Right ventricle myocardium inferior (tissue), 1 donor: ENCODE measurements around the gene DGLUCY. TPM values are rescaled to one million over a fixed set of nuclear protein-coding genes. Genes with fewer than 3 reads are reported as not detected.
"Not testable (repeated sequence)": the region's sequence is repeated elsewhere in the genome, so short reads cannot be mapped to it uniquely, and the experiment has no call there.

Experiments used
- ATAC-seq: fragments of 200-7000 bp; cut with Tn5 transposase; one replicate; pipeline ENCODE4 v1.9.1; 2020; ENCODE audit warnings: mild to moderate bottlenecking, moderate library complexity
- DNase-seq: peaks from one replicate; pipeline ENCODE4 v3.0.0; 2021; ENCODE audit errors: missing footprints
- intact Hi-C: fragments of 100-400 bp; cut with DNase I; formaldehyde crosslinking; loops from one replicate; pipeline ENCODE4 v1.11.0; 2022
- total RNA-seq: library from RNA; stranded (reverse); fragmentation: NEBNext Ultra II Directional; extraction: Animal tissue kit (Norgen Biotek cat#: 25700); gene quantifications from one replicate; pipeline ENCODE4 v1.2.1, GENCODE V29; 2021
- donor health status: DM: no; HTN: yes; CAD: no; lungs with severe emphysema.

Gene DGLUCY
- total RNA-seq, 1 donor from 2014 or later, result 202 TPM

DNA sequence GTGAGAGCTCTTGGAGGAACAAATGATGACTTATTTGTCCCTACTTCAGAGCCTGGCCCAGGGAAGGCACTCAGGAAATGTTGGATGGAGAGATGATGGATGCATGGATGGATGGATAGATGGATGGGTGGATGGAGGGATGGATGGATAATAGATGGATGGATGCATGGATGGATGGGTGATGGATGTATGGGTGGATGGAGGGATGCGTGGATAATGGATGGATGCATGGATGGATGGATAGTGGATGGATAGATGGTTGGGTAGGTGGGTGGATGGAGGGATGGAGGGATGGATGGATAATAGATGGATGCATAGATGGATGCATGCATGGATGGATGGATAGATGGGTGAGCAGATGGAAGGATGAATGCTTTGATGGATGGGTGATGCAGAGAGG lies 107.4 kb downstream of the DGLUCY start:
- ATAC-seq (no peak), DNase-seq (no peak)
- intact Hi-C loops, result no loop called here

DNA sequence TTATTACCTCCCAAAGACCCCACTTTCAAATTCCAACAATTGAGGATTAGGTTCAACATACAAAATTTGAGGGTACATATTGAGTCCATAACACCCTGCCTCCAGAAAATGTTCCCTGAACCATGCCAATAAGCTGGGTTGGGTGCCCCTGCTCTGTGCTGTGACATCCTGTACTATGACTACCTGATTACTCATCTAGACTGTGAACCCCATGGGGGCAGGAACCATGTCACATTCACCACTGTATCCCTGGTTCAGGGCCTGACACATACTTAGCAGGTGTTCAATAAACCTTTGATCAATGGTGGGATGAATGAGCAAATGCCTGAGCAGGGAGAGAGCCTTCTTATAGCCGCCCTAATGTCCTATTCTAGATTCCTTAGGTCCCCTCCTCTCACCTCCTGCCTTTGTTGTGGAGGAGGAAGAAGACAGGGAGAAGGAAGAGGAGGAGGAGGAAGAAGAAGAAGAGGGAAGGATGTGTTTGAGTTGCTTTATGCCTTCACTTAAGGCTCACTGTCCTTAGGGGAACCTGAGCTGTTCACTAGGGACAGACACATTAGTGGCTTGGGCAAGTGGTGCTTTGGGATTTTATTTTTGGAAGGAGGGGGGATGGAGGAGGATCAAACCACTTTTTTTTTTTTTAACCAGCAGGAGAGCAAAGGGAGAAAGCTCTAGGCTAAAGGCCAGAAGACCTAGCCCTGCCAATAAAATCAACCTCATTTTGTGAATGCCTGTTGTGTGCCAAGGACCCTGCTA lies 109.3 kb downstream of the DGLUCY start:
- DNase-seq (no peak), ATAC-seq (peak; percentile 50)
- intact Hi-C loops, result no loop called here

DNA sequence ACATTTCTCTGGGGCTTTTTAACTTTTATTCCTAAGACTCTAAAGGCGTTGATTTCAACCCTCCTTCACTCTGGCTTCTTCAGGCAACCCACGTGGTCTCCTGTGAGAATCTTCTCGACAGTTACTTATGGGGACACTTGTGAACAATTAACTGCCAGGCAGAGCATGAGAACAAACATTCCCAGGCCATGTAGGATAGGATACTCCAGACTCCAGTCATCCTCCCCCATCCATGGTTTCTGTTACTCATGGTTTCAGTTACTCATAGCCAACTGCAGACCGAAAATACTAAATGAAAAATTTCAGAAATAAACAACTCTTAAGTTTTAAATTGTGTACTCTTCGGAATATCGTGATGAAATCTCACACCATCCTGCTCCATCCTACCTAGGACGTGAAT lies 111.2 kb downstream of the DGLUCY start:
- ATAC-seq (no peak), DNase-seq (no peak)
- intact Hi-C loops, result no loop called here

DNA sequence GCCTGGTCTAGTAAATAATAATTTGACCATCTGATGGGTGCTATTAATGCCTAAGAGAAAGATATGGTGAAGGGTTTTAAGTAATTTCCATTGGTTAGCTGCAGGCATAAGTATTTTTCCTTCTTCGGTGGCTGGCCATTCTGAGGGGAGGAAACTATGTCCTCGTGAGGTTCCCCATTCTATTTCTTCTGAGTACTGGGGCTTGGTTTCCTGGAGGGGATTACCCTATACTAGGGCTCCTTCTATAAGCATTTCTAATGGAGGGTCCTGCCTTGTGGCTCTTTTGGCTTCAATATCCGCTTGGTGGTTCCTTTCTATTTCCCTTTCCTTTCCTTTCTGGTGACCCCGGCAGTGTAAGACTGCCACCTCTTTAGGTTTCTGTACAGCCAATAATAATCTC lies 112.5 kb downstream of the DGLUCY start:
- intact Hi-C loops, DNase-seq, ATAC-seq: not testable (repeated sequence)

DNA sequence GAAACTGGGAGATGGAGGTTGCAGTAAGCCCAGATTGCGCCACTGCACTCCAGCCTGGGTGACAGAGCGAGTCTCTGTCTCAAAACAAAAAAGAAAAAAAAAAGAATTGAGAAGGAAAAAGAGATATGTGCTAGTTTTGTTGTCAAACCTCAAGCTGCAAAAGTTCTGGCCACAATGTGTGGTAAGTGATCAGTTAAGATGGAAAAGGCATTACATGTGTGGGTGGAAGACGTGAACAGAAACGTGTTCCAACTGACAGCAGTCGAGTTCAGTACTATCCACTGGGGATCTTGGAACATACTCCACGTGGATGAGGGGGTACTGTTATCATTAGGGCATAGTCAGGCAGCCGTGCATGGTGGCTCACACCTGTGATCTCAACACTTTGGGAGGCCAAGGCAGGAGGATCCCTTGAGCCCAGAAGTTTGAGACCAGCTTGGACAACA lies 113.3 kb downstream of the DGLUCY start:
- intact Hi-C loops, result no loop called here
- no peak for DNase-seq
- no peak for ATAC-seq

DNA sequence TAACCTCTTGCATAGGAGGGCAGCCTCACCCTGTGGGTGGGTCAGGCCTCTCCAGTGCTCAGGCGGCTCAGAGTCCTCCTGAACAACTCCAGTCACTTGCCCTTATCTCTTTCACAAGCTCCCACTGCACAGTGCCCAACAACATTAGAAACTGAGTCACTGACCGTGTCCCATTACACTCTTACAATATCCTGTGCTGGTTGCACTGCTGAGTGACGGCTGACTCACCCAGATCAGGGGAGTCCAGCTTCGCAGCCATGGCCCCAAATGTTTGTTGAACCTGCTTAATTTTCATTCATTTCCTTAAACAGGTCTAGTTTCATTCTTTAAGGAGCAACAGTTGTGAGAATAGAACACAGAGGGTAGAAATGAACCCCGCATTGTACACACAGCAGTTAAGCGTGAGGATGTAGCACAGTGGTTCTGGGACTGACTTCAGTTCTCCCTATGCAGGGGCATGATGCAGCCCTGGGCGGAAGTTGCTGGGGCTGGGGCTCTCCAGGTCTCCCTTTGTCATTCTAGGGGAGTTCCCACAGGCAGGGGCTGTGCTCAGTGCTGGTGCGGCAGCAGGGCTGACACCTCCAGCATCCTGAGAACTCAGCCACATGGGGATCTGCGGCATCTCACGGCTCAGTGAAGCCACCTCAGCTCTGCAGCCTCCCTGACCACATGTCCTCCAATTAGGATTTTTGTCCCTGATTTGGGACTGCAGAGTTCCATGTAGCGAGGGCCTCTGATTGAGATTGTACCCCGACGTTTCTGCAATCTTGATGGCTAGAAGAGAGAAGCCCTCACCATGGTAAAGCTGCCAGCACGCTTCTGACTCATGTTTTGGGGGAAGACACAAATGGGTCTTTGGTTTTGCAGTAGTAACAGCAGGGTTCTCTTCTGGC lies 114.5 kb downstream of the DGLUCY start:
- intact Hi-C loops, result no loop called here
- DNase-seq (no peak), ATAC-seq (no peak)

DNA sequence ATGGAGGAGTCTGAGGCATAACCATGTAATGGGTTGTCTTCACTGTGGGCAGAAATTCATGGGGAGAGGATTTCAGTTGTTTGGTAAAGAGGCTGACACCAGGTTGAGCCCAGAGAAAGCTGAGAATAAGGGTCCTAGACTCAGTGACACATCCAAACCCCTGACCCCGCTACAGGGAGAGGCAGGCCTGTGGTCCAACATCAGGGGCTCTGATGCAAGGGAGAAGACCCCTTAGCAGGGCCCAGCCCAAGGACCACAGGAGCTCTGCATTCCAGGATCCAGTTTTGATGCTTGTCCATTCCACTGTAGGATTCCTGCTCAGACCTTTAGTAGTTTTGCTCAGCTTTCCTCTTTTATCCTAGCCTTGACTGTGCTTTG lies 115.1 kb downstream of the DGLUCY start:
- intact Hi-C loops, result no loop called here
- ATAC-seq, result no peak

DNA sequence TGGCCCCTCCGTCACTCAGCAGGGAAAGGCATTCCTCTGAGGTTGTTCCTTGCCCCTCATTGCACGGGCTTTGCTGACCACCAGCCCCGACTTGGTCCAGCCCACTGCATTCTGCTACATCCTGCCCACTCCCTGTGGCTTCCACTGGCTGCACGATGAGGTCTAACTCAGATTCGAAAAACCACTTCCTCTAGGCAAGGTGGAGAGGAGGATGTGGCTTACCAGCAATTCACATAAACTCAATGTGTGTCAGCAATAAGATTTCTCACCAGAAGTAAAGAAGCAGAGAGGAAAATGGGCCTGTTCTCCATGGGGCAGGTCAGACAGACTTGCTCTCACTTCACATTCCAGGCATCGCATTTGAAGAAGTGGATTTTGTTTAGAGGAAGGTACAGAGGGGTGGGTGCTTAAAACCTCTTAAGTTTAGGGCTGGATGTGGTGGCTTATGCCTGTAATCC lies 115.9 kb downstream of the DGLUCY start:
- DNase-seq (no peak), ATAC-seq (no peak)
- intact Hi-C loops, result no loop called here

More for the DNA sequence above, 115.1 kb downstream of the DGLUCY start:
- no peak for DNase-seq

DNA sequence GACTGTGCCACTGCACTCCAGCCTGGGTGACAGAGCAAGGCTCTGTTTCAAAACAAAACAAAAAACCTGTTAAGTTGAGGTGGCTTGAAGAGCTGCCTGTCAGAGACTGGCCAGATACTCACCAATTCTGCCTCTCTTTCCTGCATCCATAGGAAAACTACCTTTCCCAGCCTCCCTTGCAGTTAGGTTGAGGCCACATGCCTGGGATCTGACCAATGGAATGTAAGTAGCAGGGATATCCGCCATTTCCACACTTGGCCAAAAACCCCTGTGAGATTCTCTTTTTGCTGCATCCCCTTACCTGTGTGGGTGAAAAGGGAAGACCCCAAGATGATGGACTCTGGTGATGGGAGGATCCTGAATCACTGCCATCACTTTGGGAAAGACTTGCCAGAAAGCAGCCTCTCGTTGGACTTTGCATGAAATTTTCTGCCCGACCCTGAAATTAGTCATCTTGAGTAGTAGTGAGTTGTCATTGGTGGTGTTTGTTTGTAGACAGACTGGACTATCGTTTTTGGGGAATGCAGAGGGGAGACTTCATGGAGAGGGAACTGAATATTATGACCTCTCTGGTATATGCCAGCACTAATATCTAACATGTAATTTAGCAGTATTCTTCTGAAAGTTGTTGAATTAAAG lies 116.6 kb downstream of the DGLUCY start:
- ATAC-seq, result no peak

DNA sequence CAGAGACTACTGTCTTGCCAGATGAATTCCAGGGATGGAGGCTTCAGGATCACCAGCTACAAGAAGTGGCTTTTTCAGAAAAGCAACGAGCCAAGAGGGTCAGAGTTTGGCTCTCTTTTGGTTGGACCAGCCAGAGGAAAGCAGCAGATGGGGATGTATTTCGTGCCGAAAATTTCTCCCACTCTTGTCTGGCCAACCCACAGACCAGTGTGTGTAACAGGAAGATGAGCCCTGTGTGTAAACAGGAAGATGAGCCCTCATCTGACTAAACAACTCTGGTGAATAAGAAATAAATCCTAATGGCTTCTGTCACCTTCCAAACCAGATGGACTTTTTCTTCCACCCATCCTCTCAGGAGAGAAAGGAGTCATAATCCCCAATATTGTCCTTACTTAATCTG lies 117.6 kb downstream of the DGLUCY start:
- intact Hi-C loops, result no loop called here
- DNase-seq, result no peak
- no peak for ATAC-seq

More for the DNA sequence above, 116.6 kb downstream of the DGLUCY start:
- intact Hi-C loops, result no loop called here
- DNase-seq, result no peak

DNA sequence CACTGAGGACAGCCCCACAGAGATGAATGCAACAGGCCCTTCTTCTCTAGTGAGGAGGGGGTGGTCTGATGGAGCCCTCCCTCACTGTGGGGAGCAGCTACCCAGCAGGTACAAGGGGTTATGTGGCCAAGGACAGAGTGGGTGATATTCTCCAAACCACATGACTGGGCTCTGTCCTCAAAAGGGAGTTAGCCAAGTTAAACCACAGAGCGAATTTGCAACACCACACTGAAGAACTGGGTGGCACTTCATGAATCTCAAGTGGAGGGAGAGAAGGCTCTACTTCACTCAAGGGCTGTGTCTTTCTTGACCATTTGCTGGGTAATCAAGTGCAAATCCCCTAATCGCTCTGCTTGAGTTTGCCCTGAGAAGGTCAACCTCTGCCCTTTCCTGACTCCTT lies 118.2 kb downstream of the DGLUCY start:
- intact Hi-C loops, result no loop called here
- no peak for ATAC-seq
- no peak for DNase-seq

DNA sequence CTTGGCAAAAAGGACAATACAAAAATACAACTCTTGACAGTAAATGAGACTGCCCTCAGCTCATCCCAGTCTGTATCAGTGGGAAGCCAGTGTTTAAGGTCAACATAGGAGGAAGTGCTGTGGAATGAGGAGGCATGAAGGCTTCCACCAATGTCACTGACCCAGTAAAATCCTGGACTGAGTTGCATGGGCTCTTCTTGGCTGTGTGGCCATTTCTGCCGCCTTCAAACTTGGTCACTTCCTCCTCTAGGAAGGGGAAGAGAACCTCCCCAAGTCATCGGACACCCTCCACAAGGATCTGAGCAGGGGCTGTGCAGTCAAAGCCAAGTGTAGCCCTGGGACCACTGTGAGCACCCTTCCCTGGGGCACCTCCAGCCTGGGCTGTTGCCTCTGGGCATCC lies 118.7 kb downstream of the DGLUCY start:
- intact Hi-C loops, result no loop called here
- ATAC-seq, result no peak

DNA sequence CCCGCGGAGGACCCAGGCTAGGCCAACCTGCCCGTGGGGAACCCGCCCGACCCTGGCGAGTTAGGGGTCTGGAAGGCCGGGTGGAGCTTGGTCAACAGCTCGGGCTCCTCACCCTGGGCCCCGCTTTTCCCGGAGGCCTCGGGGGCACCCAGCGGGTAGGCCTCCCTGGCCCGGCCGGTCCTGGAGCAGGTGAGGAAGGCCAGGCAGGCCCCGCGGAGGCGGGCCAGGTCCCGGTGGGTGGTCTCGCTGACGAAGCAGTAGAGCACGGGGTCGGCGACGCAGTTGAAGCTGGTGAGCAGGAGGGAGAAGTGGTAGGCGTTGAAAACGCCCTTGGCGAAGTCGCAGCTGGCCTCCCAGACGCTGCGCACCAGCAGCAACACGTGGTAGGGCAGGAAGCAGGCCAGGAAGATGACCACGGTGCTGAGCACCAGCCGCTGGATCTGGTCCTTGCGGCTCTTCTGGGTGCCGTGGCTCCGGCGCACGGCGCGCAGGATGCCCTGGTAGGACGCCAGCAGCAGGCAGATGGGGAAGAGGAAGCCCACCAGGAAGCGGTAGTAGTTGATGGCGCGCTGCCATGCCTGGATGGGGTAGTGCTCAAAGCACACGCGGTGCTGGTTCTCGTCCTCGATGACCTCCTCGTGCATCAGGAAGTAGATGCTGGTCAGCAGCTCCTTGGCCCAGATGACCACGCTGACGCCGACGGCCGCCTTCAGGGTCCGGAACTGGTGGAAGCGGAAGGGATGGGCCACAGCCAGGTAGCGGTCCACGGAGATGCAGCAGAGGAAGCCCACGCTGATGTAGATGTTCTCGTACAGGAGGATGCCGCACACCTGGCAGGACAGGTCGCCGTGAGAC lies 120.3 kb downstream of the DGLUCY start:
- ATAC-seq (no peak), DNase-seq (no peak)
- intact Hi-C loops, result no loop called here

More for the DNA sequence above, 118.7 kb downstream of the DGLUCY start:
- DNase-seq, result no peak

DNA sequence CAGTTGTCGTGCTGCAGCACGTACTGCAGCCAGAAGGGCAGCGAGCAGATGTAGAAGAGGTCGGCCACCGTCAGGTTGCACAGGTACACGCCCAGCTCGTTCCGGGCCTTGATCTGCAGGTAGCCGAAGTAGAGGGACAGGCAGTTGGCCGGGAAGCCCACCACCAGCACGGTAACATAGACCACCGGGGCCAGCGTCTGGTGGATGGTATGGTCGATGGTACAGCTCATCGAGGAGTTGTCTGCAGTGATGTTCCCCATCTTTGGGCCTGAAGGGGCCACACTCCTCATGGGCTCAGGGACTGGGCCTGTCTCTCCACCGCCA lies 120.9 kb downstream of the DGLUCY start:
- intact Hi-C loops, result no loop called here
- ATAC-seq (no peak), DNase-seq (no peak)

DNA sequence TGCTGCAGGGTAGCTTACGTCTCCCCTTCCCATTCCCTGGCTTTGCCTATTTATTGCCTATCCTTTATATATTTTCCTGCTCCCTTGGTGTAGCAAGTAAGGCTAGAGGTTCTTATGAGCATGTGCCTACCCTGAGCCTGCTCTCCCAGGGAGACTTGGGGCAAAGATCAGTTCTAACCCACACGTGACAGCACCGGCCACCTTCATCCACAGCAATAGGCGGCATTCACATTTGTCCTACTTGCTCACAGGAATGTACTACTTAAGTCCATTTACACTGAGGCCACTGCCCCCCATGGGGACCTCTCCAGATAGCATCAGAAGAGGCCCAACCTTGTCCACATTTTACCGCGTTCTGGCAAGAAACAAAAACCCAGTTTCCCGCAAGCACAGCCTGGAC lies 122.0 kb downstream of the DGLUCY start:
- no peak for ATAC-seq
- DNase-seq, result no peak
- intact Hi-C loops, result no loop called here

DNA sequence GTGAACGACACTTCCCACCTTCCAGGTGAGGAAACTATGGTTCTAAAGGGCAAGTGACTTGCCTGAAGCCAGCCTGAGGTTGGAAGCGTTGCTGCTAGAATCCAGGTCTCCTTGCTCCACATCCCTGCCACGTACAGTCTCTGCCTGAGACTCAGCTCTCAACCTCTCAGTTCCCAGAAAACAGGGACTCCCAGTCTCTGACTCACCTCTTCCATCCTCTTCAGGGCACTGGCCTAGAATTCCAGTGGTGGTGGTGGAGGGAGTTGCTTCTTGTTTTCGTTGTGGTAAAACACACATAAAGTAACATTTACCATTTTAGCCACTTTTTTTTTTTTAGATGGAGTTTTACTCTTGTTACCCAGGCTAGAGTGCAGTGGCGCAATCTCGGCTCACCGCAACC lies 123.3 kb downstream of the DGLUCY start:
- intact Hi-C loops, result no loop called here
- DNase-seq (no peak), ATAC-seq (no peak)

DNA sequence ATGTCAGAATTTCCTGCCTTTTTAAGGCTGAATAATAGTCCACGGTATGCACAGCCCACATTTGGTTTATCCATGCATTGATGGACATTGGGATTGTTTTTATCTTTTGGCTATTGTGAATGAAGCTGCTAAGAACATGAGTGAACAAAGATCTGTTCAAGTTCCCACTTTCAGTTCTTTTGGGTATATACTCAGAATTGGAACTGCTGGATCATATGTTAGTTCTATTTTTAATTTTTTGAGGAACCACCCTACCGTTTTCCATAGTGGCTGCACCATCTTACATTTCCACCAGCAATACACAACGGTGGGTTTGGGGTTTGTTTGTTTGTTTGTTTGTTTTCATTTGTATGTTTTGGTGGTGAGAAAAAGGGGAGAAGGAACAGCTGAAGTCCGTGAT lies 124.2 kb downstream of the DGLUCY start:
- ATAC-seq, result no peak
- no peak for DNase-seq
- intact Hi-C loops, result no loop called here

DNA sequence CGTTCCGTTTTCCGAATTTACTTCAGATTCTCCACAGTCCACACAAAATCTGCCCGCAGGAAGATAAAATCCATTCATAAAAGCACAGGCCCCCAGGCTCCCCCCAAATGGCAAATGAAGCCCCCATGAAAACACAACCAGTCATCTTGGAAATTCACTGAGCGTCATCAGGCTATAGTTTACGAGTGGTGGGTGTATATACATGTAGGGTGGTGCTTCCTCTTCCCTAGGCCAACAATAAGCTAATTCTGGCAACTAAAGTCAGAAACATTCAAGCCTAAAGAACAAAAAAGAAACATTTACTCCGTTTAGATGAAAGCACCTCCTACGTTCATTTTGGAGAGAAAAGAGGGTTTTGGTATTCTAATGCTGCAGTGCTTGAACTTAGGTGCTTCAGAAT lies 124.8 kb downstream of the DGLUCY start:
- ATAC-seq, result no peak
- intact Hi-C loops, result no loop called here

DNA sequence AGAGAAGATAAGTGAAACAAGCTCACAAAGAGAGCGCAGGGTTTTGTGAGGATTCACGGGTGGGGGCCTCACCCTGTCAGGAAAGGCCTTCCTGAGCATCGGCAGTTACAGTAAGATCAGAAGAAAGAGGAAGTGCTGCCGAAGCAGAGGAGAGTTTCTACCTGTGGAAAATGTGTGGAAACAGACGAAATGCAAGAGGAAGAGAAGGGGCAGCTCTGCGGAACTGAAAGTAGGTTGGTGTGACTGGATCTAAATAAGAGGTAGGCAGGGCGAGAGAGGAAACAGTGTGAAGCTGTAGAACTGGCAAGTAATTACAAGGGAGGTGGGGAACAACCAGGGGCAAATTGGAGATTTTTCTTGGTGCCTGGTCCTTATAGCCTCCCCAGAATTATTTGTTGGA lies 128.0 kb downstream of the DGLUCY start:
- no peak for DNase-seq
- intact Hi-C loops, result no loop called here
- no peak for ATAC-seq

More for the DNA sequence above, 124.8 kb downstream of the DGLUCY start:
- DNase-seq, result no peak
